ENCODE data around the gene C22orf23. TPM values are rescaled to one million over a fixed set of nuclear protein-coding genes. Genes with fewer than 3 reads are reported as not detected.
A peak's percentile ranks its signal among the peaks of the same experiment; 100 is the strongest.
"Not testable (repeated sequence)": the region's sequence is repeated elsewhere in the genome, so short reads cannot be mapped to it uniquely, and the experiment has no call there.

The C22orf23 gene
- total RNA-seq, 1 donor from 2014 or later = 0.30 TPM

DNA sequence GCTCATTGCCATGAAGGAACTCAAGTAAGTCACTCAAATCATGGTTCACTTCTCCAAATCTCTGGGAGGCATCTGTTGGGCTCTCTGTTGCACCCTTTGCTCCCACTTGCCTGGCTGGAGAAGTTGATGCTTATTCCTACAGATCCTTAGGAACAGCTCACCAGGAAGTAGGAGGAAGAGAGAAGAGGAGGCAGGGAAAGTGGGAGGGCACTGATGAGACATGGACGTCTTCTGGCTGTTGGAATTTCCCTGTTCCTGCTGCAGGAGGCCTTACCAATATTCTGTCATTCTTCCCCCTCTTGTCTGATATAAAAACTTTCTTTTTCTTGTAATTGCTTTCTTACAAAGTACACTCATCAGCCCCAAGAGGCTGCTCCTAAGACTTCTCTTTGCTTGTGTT, 13.7 kb upstream of the C22orf23 start:
- DNase-seq (no peak), ATAC-seq (ENCODE audit: poor library complexity) (no peak)
- intact Hi-C loops (cut with DNase I) = loop anchor here (5.0 kb wide), 1 partner anchor 150 kb away; no protein-coding TSS in a partner anchor

DNA sequence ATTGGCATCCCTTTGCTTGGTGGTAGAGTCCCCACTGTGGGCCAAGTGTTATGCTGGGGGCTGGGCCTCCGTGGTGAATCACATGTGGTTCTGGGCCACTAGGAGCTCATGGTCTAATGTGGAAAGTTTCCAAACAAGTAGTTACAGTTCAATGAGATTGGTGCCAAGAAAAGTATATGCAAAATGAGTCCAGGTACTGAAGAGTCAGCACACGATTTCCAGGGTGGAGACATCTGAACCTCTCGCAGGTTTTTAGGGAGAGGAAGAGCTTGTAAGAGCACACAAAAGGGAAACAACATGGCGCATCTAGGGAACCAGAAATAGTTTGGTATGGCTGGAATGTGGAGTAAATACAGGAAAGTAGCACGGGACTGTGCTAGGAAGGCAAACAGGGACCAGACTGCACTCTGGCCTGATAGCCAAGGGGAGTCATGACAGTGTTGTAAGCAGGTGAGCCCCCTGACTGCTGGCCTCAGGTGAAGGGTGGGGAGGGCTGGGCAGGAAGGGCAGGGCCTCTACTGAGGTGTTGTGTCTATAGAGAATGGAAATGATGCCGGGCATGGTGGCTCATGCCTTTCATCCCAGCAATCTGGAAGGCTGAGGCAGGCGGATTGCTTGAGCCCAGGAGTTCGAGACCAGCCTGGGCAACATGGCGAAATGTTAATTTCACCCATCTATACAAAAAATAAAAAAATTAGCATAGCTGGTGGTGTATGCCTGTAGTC, 12.7 kb upstream of the C22orf23 start:
- intact Hi-C loops (cut with DNase I) = loop anchor here (5.0 kb wide), 1 partner anchor 149 kb away; no protein-coding TSS in a partner anchor
- DNase-seq (no peak), ATAC-seq (ENCODE audit: poor library complexity) (peak; percentile 50)

DNA sequence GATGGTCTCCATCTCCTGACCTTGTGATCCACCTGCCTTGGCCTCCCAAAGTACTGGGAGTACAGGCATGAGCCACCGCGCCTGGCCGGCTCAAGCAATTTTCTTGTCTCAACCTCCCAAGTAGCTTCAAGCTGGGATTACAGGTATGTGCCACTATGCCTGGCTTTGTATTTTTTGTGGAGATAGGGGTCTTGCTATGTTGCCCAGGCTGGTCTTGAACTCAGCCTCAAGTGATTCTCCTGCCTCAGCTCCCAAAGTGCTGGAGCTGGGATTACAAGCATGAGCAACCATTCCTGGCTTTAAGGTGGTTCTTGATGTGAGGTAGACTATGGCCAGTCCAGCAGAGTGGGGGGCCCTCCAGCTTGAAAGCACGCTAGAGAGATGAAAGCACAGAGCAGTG, 7.7 kb upstream of the C22orf23 start:
- no peak for ATAC-seq (ENCODE audit: poor library complexity)
- intact Hi-C loops (cut with DNase I) = no loop called here
- DNase-seq = no peak

DNA sequence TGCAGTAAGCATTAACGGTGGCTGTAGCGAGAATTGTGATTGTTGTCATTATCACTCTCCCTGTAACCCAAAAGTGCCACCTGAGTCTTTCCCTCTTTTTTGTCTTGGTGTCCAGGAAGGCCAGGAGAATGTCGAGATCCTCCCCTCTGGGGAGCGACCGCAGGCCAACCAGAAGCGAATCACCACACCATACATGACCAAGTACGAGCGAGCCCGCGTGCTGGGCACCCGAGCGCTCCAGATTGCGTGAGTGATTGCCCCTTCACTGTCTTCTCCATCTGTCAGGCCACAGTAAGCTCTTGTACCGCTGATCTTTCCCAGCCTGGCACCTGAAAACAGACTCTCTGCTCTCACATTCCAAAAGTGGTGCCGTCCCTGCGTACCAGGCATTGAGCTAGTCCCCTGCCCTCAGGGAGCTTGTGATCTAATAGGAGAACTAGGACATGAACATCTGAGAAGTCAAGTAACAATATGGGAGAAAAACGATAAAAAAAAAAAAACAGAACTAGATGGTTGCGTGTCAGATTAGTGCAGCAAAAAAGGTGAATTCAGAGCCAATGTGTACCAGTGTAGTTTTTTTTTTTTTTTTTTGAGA, 5.9 kb upstream of the C22orf23 start:
- ATAC-seq (ENCODE audit: poor library complexity) = no peak
- intact Hi-C loops (cut with DNase I) = no loop called here

DNA sequence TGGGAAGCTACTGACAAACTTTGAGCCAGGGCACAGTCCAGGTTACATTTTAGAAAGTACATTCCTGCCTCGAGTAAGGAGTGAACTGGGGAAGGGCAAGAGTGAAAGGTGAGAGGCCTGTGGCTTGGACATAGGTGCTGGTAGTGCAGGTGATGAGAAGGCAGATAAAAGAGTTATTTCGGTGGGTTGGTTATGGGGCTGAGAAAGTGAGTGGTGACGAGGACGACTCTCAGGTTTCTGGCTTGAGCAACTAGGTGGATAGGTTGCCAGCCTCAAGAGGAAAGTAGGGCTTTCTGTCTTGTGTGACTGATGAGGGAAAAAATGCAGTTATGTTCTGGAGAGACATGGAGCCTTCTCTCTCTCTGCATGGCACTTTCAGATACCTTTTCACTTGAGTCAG, 3.8 kb upstream of the C22orf23 start:
- intact Hi-C loops (cut with DNase I) = no loop called here
- ATAC-seq (ENCODE audit: poor library complexity) (no peak), DNase-seq (no peak)

More for the DNA sequence above, 5.9 kb upstream of the C22orf23 start:
- DNase-seq = no peak

DNA sequence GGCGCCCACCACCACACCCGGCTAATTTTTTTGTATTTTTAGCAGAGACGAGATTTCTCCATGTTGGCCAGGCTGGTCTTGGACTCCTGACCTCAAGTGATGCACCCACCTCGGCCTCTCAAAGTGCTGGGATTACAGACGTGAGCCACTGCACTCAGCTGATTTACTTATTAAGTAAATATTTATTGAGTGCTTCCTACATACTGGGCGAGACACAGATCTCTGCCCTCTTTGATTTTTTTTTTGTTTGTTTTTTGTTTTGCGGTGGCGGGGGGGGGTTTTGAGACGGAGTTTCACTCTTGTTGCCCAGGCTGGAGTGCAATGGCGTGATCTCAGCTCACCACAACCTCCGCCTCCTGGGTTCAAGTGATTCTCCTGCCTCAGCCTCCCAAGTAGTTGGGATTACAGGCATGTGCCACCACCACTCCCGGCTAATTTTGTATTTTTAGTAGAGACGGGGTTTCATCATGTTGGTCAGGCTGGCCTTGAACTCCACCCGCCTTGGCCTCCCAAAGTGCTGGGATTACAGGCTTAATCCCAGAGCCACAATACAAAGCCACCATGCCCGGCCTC, 2.5 kb upstream of the C22orf23 start:
- DNase-seq; intact Hi-C loops (cut with DNase I); ATAC-seq (ENCODE audit: poor library complexity): not testable (repeated sequence)

DNA sequence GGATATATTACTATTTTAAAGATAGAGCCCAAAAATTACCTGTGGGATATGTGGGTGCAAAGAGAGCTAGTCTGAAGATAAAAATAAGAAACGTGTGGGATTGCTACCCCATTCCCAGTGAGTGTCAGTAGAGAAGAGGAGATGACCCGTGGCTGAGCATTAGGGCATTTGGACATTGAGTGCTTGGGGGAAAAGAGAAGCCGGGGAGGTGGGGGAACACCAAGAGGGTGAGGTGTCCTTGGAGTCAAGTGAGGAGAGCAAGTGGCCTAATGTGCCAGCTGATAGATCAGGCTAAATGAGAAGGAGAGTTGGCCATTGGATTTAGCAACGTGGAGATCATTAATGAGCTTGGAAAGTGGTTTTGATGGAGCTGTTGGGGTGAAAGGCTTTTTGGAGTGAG, 1.3 kb upstream of the C22orf23 start:
- ATAC-seq (ENCODE audit: poor library complexity) (no peak), DNase-seq (no peak)
- intact Hi-C loops (cut with DNase I) = no loop called here

DNA sequence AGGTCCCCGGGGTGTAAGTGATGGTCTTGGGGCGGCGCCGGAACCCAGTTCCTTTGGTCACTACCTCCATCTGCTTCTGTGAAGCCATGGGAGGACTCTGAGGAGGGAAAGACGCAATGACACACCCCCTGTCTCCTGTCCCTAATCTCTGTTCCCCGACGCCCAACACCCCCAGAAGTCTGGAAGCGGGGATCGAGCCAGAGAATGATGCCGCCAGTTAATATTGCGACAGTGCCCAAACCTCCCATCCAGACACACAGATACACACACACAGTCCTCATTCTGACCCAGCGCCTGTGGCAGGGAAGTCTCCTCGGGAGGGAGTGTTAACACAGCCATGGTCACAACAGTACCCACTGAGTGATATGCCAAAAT, 352 bp downstream of the C22orf23 start:
- intact Hi-C loops (cut with DNase I) = no loop called here

DNA sequence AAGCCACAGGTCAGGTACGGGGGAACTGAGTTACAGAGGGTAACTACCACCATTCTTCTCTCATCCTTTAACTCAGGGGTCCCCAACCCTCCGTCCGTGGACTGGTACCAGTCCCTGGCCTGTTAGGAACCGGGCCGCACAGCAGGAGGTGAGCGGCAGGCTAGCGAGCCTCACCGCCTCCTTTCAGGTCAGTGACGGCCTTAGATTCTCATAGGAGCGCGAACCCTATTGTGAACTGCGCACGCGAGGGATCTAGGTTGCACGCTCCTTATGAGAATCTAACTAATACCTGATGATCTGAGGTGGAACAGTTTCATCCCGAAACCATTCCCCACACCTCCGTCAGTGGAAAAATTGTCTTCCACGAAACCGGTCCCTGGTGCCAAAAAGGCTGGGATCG, 772 bp downstream of the C22orf23 start:
- DNase-seq; intact Hi-C loops (cut with DNase I): not testable (repeated sequence)
- ATAC-seq (ENCODE audit: poor library complexity) = peak; percentile 4

More for the DNA sequence above, 352 bp downstream of the C22orf23 start:
- ATAC-seq (ENCODE audit: poor library complexity) (peak; percentile 62), DNase-seq (no peak)

DNA sequence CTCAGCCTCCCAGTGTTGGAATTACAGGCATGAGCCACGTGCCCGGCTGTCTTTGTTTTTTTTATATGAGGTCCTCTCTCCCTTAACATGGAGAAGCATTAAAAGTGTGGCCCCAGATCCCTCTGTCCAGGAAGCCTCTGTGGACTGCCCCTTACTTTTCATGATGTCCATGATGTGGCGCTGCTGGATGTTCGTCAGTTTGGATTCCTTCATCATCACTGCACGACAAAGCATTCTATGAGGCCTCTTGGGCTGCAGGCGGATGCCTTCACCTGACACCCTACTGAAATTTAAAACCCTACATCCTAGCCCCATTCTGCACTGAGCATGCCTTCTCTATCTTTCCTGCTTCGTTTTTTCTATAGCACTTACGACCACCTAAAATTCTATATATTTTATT, 2.1 kb downstream of the C22orf23 start:
- intact Hi-C loops (cut with DNase I) = no loop called here
- DNase-seq (no peak), ATAC-seq (ENCODE audit: poor library complexity) (no peak)

DNA sequence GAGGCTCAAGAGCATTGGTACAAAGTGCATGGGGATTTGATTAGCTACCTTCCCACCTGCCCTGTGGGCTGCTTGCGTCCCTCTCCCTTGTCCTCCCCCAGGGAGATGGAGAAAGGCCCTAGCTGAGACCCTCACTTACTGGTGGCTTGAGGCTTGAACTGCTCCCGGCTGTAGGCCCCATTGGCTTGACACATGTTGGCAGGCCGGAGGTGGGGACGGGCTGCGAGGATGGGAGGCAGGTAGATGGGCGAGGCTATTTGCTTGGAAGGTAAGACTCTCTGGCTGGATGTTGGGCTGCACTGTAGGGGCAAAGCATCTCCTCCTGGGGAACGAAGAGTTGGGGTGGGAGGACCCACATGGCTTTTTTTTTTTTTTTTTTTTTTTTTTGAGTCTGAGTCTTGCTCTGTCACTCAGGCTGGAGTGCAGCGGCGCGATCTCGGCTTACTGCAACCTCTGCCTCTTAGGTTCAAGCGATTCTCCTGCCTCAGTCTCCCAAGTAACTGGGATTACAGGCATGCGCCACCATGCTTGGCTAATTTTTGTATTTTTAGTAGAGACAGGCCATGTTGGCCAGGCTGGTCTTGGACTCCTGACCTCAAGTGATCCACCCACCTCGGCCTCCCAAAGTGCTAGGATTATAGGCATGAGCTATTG, 6.1 kb downstream of the C22orf23 start:
- DNase-seq; intact Hi-C loops (cut with DNase I); ATAC-seq (ENCODE audit: poor library complexity): not testable (repeated sequence)

DNA sequence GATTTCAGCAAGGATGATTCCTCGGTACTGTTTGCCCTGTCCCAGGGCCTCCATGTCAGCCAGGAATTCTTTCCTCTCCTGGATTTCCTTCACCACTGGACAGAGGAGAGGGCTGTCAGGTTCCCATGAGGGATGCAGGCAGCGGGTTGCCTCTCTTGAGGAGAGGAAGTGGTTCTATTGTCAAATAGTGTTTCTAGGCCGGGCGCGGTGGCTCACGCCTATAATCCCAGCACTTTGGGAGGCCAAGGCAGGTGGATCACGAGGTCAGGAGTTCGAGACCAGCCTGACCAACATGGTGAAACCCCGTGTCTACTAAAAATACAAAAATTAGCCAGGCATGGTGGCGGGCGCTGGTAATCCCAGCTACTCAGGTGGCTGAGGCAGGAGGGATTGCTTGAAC, 9.0 kb downstream of the C22orf23 start:
- ATAC-seq (ENCODE audit: poor library complexity); DNase-seq: not testable (repeated sequence)

DNA sequence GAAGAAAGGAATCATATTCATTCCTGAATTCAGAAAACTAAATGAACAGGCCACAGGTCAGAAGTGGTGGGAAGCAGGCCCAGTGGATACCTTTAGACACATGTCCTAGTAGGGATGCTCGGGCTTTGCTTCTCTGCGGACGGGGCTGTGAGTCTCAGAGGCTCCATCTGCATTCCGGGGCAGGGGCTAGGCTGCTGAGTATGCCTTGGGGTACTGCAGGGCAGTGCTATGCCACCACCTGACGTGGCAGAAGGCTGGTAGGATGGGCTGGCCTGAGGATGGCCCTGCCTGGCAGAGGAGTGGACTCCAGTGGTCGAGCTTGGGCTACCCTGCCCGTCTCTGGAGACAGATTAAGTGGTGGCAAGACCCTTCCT, 9.6 kb downstream of the C22orf23 start:
- intact Hi-C loops (cut with DNase I) = no loop called here
- no peak for DNase-seq
- no peak for ATAC-seq (ENCODE audit: poor library complexity)

More for the DNA sequence above, 9.0 kb downstream of the C22orf23 start:
- intact Hi-C loops (cut with DNase I) = not testable (repeated sequence)

DNA sequence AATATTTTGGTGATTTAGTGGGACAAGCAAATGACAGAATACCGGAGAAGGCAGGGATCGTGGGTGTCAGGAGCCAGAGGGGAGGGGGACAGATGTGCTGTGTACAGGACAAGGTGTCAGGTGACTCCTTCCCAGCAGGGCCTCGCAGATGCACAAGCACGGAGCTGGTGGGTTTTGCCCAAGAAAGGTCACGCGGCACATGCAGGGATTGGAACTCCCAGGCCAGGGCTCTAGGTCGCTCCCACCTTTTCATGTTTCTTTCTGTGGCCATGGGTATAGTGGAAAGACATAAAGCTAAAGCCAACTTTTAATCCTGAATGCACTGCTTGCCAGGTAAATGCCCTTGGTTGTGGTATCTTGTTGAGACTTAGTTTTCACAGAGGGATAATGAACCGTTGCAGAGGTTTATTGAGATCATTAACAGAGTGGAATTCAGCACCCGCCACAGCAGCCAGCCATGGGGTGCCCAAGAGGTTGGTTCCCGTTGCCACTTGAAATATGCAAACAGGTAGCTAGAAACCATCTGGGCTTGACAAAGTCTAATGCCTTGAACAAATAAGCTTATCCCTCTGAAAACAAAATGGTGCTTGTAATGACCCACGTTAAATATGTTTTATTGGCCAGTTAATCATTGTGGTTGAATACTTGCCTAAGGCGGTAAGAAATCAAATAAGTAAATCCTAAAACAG, 10.1 kb downstream of the C22orf23 start:
- no peak for DNase-seq
- intact Hi-C loops (cut with DNase I) = no loop called here
- ATAC-seq (ENCODE audit: poor library complexity) = no peak

DNA sequence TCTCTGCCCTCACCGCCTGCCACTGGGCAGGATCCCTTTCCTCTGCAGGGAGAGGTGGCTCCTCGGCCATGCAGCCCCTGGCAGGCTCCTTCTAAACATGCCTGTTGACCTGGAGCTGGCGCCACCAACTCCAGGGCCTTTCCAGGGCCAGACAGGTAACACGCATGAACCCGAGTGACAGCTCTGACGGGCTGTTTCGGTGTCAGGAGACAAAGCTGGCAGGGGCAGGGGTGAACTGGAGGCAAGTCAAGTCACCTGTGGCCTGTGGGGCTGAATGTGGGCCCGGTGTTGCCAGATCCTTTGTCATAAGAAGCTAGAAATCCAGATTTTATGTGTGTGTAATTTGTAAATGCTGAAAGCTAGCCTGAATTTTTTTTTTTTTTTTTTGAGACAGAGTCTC, 11.3 kb downstream of the C22orf23 start:
- DNase-seq (no peak), ATAC-seq (ENCODE audit: poor library complexity) (no peak)
- intact Hi-C loops (cut with DNase I) = no loop called here

DNA sequence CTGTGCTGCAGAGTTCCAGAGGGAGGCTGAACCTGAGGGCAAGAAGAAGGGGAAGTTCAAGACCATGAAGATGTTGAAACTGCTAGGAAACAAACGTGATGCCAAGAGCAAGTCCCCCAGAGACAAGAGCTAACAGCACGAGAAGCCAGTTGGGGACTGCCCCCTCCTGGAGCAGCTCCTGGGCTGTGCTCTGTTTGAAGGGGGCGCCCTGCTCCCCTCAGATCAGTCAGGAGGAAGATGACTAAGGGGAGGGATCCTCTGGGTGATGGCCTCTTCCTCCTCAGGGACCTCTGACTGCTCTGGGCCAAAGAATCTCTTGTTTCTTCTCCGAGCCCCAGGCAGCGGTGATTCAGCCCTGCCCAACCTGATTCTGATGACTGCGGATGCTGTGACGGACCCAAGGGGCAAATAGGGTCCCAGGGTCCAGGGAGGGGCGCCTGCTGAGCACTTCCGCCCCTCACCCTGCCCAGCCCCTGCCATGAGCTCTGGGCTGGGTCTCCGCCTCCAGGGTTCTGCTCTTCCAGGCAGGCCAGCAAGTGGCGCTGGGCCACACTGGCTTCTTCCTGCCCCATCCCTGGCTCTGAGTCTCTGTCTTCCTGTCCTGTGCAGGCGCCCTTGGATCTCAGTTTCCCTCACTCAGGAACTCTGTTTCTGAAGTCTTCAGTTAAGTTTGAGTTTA, 12.6 kb downstream of the C22orf23 start:
- intact Hi-C loops (cut with DNase I) = no loop called here
- no peak for ATAC-seq (ENCODE audit: poor library complexity)

DNA sequence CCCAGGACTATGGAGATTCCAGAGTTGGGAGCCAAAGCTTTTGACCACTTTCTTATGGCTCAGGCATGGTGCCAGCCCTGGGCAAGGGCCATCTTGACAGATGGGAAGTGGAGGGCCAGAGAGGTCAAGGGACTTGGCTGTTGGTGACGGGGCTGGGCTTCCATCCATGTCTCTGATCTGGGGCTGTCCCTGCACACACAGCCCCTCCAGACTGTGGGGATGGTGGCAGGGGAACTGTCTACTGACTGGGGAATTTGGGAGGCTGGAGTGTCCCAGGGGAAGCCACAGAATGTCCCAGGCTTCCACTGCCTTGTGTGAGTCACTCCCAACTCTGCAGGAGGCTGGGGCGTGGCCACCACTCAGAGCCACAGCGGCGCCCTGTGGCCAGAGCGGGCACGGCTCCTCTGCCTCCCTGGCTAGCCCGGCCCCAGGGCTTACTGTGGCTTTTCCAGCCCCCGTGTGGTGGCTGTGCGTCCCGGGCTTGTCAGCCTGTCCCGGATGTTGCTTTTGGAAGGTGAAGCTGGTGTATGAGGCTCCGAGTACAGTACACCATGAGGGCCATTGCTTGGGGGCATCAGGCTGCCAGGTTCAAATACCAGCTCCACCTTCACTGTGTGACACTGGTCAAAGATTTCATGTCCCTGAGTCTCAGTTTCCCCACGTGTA, 19.6 kb downstream of the C22orf23 start:
- ATAC-seq (ENCODE audit: poor library complexity) = peak; percentile 96
- DNase-seq = peak; percentile 93
- intact Hi-C loops (cut with DNase I) = loop anchor here (10.0 kb wide), 1 partner anchor 49 kb away; no protein-coding TSS in a partner anchor

More for the DNA sequence above, 12.6 kb downstream of the C22orf23 start:
- DNase-seq = no peak
